Activated T-cell treated with anti-CD3 and anti-CD28 coated beads, Interleukin-2, amount 50 U/mL, for 72 hours (primary cell): ENCODE data around the gene TMBIM1. TPM values are rescaled to one million over a fixed set of nuclear protein-coding genes. Genes with fewer than 3 reads are reported as not detected.

Source experiments
- ATAC-seq, 2 donors: fragments of 150-1000 bp; cut with Tn5 transposase; replicated peaks in 1 of 2; 2 replicates each; pipeline ENCODE4 v1.10.0; 2021; ENCODE audit warnings: moderate library complexity in 2 of 2, mild to moderate bottlenecking in 1 of 2
- DNase-seq, 2 donors: peaks; one replicate each; pipeline ENCODE4 v3.0.0; 2021 to 2022; ENCODE audit warnings: mixed read lengths in 1 of 2
- H3K27ac Mint-ChIP-seq: one replicate; pipeline ENCODE4 v1.8.0; 2022; ENCODE audit warnings: mild to moderate bottlenecking, moderate library complexity, mixed read lengths
- H3K27me3 Mint-ChIP-seq: one replicate; pipeline ENCODE4 v1.8.0; 2022; ENCODE audit warnings: low read depth, mixed read lengths
- H3K36me3 Mint-ChIP-seq, 2 donors: one replicate each; pipeline ENCODE4 v1.8.0; 2022; ENCODE audit warnings: mixed read lengths in 2 of 2, mild to moderate bottlenecking in 1 of 2; ENCODE audit not compliant: insufficient read depth in 2 of 2
- H3K4me1 Mint-ChIP-seq: one replicate; pipeline ENCODE4 v1.8.0; 2022; ENCODE audit warnings: low read depth, mixed read lengths
- H3K4me3 Mint-ChIP-seq, 2 donors: one replicate each; pipeline ENCODE4 v1.8.0; 2022; ENCODE audit warnings: mild to moderate bottlenecking in 2 of 2, mixed read lengths in 2 of 2, moderate library complexity in 2 of 2
- H3K9me3 Mint-ChIP-seq, 2 donors: one replicate each; pipeline ENCODE4 v1.8.0; 2022; ENCODE audit warnings: mixed read lengths in 2 of 2
- total RNA-seq, 2 donors: library from RNA; stranded (reverse); gene quantifications; one replicate each; pipeline ENCODE4 v1.2.3, GENCODE V29; 2022

TMBIM1 gene
- total RNA-seq, 2 donors from 2014 or later: 64.5 to 75.1 TPM

- no peak for ATAC-seq
- Mint-ChIP-seq H3K4me1 (peaks cover 12% of the 10 kb centered on the region), H3K27me3 (no peaks in the 10 kb centered on the region), H3K9me3 (no peaks in the 10 kb centered on the region), H3K36me3 (peaks cover 12 to 49% of the 10 kb centered on the region in 2 donors), H3K27ac (peak overlapping the region; percentile 40), H3K4me3 (no peak overlapping the region)
- no peak for DNase-seq
Observed at GRCh38 chr2:218238887-218239286, 53.4 kb downstream of the TMBIM1 start.

GRCh38 chr2:218236829-218237228 lies 55.5 kb downstream of the TMBIM1 start:
- Mint-ChIP-seq H3K9me3 (no peaks in the 10 kb centered on the region), H3K36me3 (peaks cover 12 to 51% of the 10 kb centered on the region in 2 donors), H3K4me3 (no peak overlapping the region), H3K27me3 (no peaks in the 10 kb centered on the region), H3K27ac (no peak overlapping the region), H3K4me1 (peaks cover 20% of the 10 kb centered on the region)
- ATAC-seq (no peak), DNase-seq (no peak)

- ATAC-seq (no peak), DNase-seq (no peak)
- peaks cover 0 to 2% of the 10 kb centered on the region in 2 donors for H3K9me3 Mint-ChIP-seq
- H3K4me1 Mint-ChIP-seq: peaks cover 33% of the 10 kb centered on the region
- H3K36me3 Mint-ChIP-seq: peaks cover 20 to 55% of the 10 kb centered on the region in 2 donors
- no peak overlapping the region for H3K4me3 Mint-ChIP-seq
- no peaks in the 10 kb centered on the region for H3K27me3 Mint-ChIP-seq
- peak overlapping the region; percentile 90 for H3K27ac Mint-ChIP-seq
Observed at GRCh38 chr2:218235017-218235416, 57.3 kb downstream of the TMBIM1 start.

- no peak for DNase-seq
- H3K36me3 Mint-ChIP-seq: peaks cover 20 to 55% of the 10 kb centered on the region in 2 donors
- ATAC-seq: no peak
- H3K4me1 Mint-ChIP-seq: peaks cover 37% of the 10 kb centered on the region
- no peaks in the 10 kb centered on the region for H3K27me3 Mint-ChIP-seq
- H3K4me3 Mint-ChIP-seq: no peak overlapping the region
- peaks cover 0 to 2% of the 10 kb centered on the region in 2 donors for H3K9me3 Mint-ChIP-seq
- H3K27ac Mint-ChIP-seq: peak overlapping the region; percentile 90
Observed at GRCh38 chr2:218234521-218234920, 57.8 kb downstream of the TMBIM1 start.

GRCh38 chr2:218233543-218233942 lies 58.8 kb downstream of the TMBIM1 start:
- Mint-ChIP-seq H3K27ac (peak overlapping the region; percentile 64), H3K9me3 (peaks cover 0 to 2% of the 10 kb centered on the region in 2 donors), H3K4me3 (no peak overlapping the region), H3K4me1 (peaks cover 46% of the 10 kb centered on the region), H3K27me3 (no peaks in the 10 kb centered on the region), H3K36me3 (peaks cover 18 to 55% of the 10 kb centered on the region in 2 donors)
- no peak for ATAC-seq
- no peak for DNase-seq

GRCh38 chr2:218230882-218231281 lies 61.4 kb downstream of the TMBIM1 start:
- DNase-seq (peak; percentile 40 to 49), ATAC-seq (peak; percentile 73 to 80)
- H3K9me3 Mint-ChIP-seq: peaks cover 0 to 2% of the 10 kb centered on the region in 2 donors
- peak overlapping the region; percentile 74 for H3K27ac Mint-ChIP-seq
- peak overlapping the region; percentile 56 to 77 for H3K4me3 Mint-ChIP-seq
- H3K27me3 Mint-ChIP-seq: no peaks in the 10 kb centered on the region
- peaks cover 73% of the 10 kb centered on the region for H3K4me1 Mint-ChIP-seq
- H3K36me3 Mint-ChIP-seq: peaks cover 24 to 71% of the 10 kb centered on the region in 2 donors

GRCh38 chr2:218229851-218230250 lies 62.5 kb downstream of the TMBIM1 start:
- ATAC-seq: peak; percentile 15 to 16
- peaks cover 31 to 66% of the 10 kb centered on the region in 2 donors for H3K36me3 Mint-ChIP-seq
- no peaks in the 10 kb centered on the region for H3K27me3 Mint-ChIP-seq

GRCh38 chr2:218229239-218229638 lies 63.1 kb downstream of the TMBIM1 start:
- peaks cover 0 to 2% of the 10 kb centered on the region in 2 donors for H3K9me3 Mint-ChIP-seq
- H3K27me3 Mint-ChIP-seq: no peaks in the 10 kb centered on the region
- peak; percentile 87 to 90 for ATAC-seq
- H3K27ac Mint-ChIP-seq: peak overlapping the region; percentile 99
- peaks cover 34 to 68% of the 10 kb centered on the region in 2 donors for H3K36me3 Mint-ChIP-seq
- peak; percentile 52 to 55 for DNase-seq
- H3K4me1 Mint-ChIP-seq: peaks cover 85% of the 10 kb centered on the region
- H3K4me3 Mint-ChIP-seq: peak overlapping the region; percentile 54 to 92

More at GRCh38 chr2:218229851-218230250, 62.5 kb downstream of the TMBIM1 start:
- peaks cover 79% of the 10 kb centered on the region for H3K4me1 Mint-ChIP-seq
- H3K4me3 Mint-ChIP-seq: peak overlapping the region; percentile 56 to 77
- H3K9me3 Mint-ChIP-seq: peaks cover 0 to 2% of the 10 kb centered on the region in 2 donors
- H3K27ac Mint-ChIP-seq: peak overlapping the region; percentile 74
- no peak for DNase-seq

GRCh38 chr2:218228366-218229090 lies 63.8 kb downstream of the TMBIM1 start:
- Mint-ChIP-seq H3K36me3 (peaks cover 30 to 63% of the 10 kb centered on the region in 2 donors), H3K27me3 (no peaks in the 10 kb centered on the region), H3K4me1 (peaks cover 91% of the 10 kb centered on the region), H3K9me3 (peaks cover 0 to 2% of the 10 kb centered on the region in 2 donors), H3K27ac (peak overlapping the region; percentile 99), H3K4me3 (peak overlapping the region; percentile 54 to 92)
- no peak for ATAC-seq
- DNase-seq: no peak

GRCh38 chr2:218226903-218227302 lies 65.4 kb downstream of the TMBIM1 start:
- Mint-ChIP-seq H3K27me3 (no peaks in the 10 kb centered on the region), H3K4me3 (peak overlapping the region; percentile 16 to 60)

More at GRCh38 chr2:218226903-218227302, 65.4 kb downstream of the TMBIM1 start:
- DNase-seq (no peak), ATAC-seq (no peak)
- Mint-ChIP-seq H3K9me3 (peaks cover 0 to 2% of the 10 kb centered on the region in 2 donors), H3K27ac (peak overlapping the region; percentile 97), H3K36me3 (peaks cover 26 to 53% of the 10 kb centered on the region in 2 donors), H3K4me1 (peaks cover 97% of the 10 kb centered on the region)

Other genes starting within 250 kb of the TMBIM1 start
- 1 to 10 TPM in 1 of 2 donors, under 1 TPM in 1; 0.84 to 1.9 TPM for gene RUFY4, start 223.2 kb downstream of the TMBIM1 start, total RNA-seq
- gene CXCR2, start 166.5 kb downstream of the TMBIM1 start, total RNA-seq: under 1 TPM; 0.25 to 0.48 TPM
- not detected for gene CXCR1, start 125.5 kb downstream of the TMBIM1 start, total RNA-seq
- gene ARPC2, start 75.3 kb downstream of the TMBIM1 start, total RNA-seq: 100 to 1,000 TPM; 517 to 533 TPM
- 1 to 10 TPM in 1 of 2 donors, under 1 TPM in 1; 0.76 to 1.4 TPM for gene GPBAR1, start 31.5 kb downstream of the TMBIM1 start, total RNA-seq
- 10 to 100 TPM; 51.7 to 63.0 TPM for gene AAMP, start 22.4 kb downstream of the TMBIM1 start, total RNA-seq
- 10 to 100 TPM; 14.7 to 17.7 TPM for gene PNKD, start 22.0 kb downstream of the TMBIM1 start, total RNA-seq
- gene CATIP, start 64.4 kb upstream of the TMBIM1 start, total RNA-seq: not detected
- gene SLC11A1, start 89.8 kb upstream of the TMBIM1 start, total RNA-seq: under 1 TPM in 1 of 2 donors, not detected in 1; 0.19 TPM
- 10 to 100 TPM; 76.7 to 79.0 TPM for gene CTDSP1, start 107.4 kb upstream of the TMBIM1 start, total RNA-seq
- gene VIL1, start 126.6 kb upstream of the TMBIM1 start, total RNA-seq: not detected